Activated effector memory CD4-positive, alpha-beta T cell treated with anti-CD3 and anti-CD28 coated beads, Interleukin-2, amount 50 U/mL, for 16 hours (primary cell): ENCODE measurements around the gene NFATC1.

Experiments
- DNase-seq: peaks from one replicate; pipeline ENCODE4 v3.0.0-alpha.2; 2020

Gene NFATC1

GRCh38 chr18:79445696-79446561, 50.2 kb downstream of the NFATC1 start:
- no peak for DNase-seq

GRCh38 chr18:79446931-79447330, 51.2 kb downstream of the NFATC1 start:
- no peak for DNase-seq

GRCh38 chr18:79447703-79448367, 52.1 kb downstream of the NFATC1 start:
- no peak for DNase-seq

GRCh38 chr18:79448621-79449020, 52.9 kb downstream of the NFATC1 start:
- DNase-seq: no peak

- DNase-seq: no peak
These were observed 54.0 kb downstream of the NFATC1 start for GRCh38 chr18:79449551-79450288.

- DNase-seq: no peak
These were observed 54.8 kb downstream of the NFATC1 start for GRCh38 chr18:79450289-79451080.

- no peak for DNase-seq
These were observed 55.8 kb downstream of the NFATC1 start for GRCh38 chr18:79451237-79452125.

GRCh38 chr18:79452190-79452990, 56.7 kb downstream of the NFATC1 start:
- DNase-seq: no peak

GRCh38 chr18:79452991-79453645, 57.4 kb downstream of the NFATC1 start:
- no peak for DNase-seq

GRCh38 chr18:79453816-79454735, 58.3 kb downstream of the NFATC1 start:
- DNase-seq: no peak

- no peak for DNase-seq
These were observed 59.5 kb downstream of the NFATC1 start for GRCh38 chr18:79455261-79455660.

GRCh38 chr18:79456105-79456980, 60.6 kb downstream of the NFATC1 start:
- DNase-seq: no peak

- no peak for DNase-seq
These were observed 61.5 kb downstream of the NFATC1 start for GRCh38 chr18:79457239-79457638.

- DNase-seq: no peak
These were observed 61.9 kb downstream of the NFATC1 start for GRCh38 chr18:79457652-79458051.

- no peak for DNase-seq
These were observed 62.6 kb downstream of the NFATC1 start for GRCh38 chr18:79458131-79458838.

GRCh38 chr18:79458917-79459803, 63.4 kb downstream of the NFATC1 start:
- DNase-seq: no peak
